Loucy (cell line): ENCODE data around the gene B4GALNT4.
A peak's percentile ranks its signal among the peaks of the same experiment; 100 is the strongest.

Source experiments
- H2AFZ ChIP-seq: fragments of 200-600 bp; sonication (generic); 2 replicates; pipeline ENCODE4 v1.6.0; 2016; ENCODE audit warnings: antibody characterized with exemption, mild to moderate bottlenecking, low read length, moderate library complexity
- H3F3A ChIP-seq: fragments of 200-600 bp; 2 replicates; pipeline ENCODE4 v1.6.0; 2016; ENCODE audit warnings: antibody characterized with exemption, low read depth, mild to moderate bottlenecking
- H3K27me3 ChIP-seq: fragments of 200-600 bp; sonication (generic); 2 replicates; pipeline ENCODE4 v1.6.1; 2014; ENCODE audit warnings: low read length, mild to moderate bottlenecking; ENCODE audit not compliant: insufficient read depth, poor library complexity, severe bottlenecking
- H3K36me3 ChIP-seq: fragments of 200-600 bp; sonication (generic); 2 replicates; pipeline ENCODE4 v1.6.1; 2016; ENCODE audit warnings: low read length; ENCODE audit not compliant: insufficient read depth
- H3K4me1 ChIP-seq: fragments of 200-600 bp; sonication (generic); 2 replicates; pipeline ENCODE4 v1.5.1; 2014; ENCODE audit warnings: low read length, mild to moderate bottlenecking; ENCODE audit not compliant: insufficient read depth, poor library complexity, severe bottlenecking
- H3K4me2 ChIP-seq: fragments of 200-600 bp; sonication (generic); 2 replicates; pipeline ENCODE4 v1.6.0; 2014; ENCODE audit warnings: antibody characterized with exemption, low read length, low read depth, mild to moderate bottlenecking; ENCODE audit not compliant: poor library complexity, severe bottlenecking
- H3K4me3 ChIP-seq: fragments of 200-600 bp; sonication (generic); 2 replicates; pipeline ENCODE4 v1.5.1; 2014; ENCODE audit warnings: low read length, mild to moderate bottlenecking, mixed read lengths; ENCODE audit not compliant: poor library complexity, severe bottlenecking
- H3K79me2 ChIP-seq: fragments of 200-600 bp; sonication (generic); 2 replicates; pipeline ENCODE4 v1.6.1; 2014; ENCODE audit warnings: low read length; ENCODE audit not compliant: insufficient read depth
- H3K9ac ChIP-seq: fragments of 200-600 bp; sonication (generic); 2 replicates; pipeline ENCODE4 v1.6.0; 2014; ENCODE audit warnings: mild to moderate bottlenecking, low read depth, low read length, moderate library complexity; ENCODE audit not compliant: poor library complexity, severe bottlenecking
- H3K9me2 ChIP-seq: fragments of 200-600 bp; sonication (generic); replicated peaks from 2 replicates; pipeline ENCODE4 v1.6.1; 2016; ENCODE audit warnings: low read depth, low read length, mixed read lengths
- H3K9me3 ChIP-seq: fragments of 200-600 bp; sonication (generic); 2 replicates; pipeline ENCODE4 v1.6.1; 2014; ENCODE audit warnings: mild to moderate bottlenecking, antibody characterized with exemption, low read length, low read depth; ENCODE audit not compliant: insufficient read depth
- H4K20me1 ChIP-seq: fragments of 200-600 bp; sonication (generic); 2 replicates; pipeline ENCODE4 v1.6.0; 2014; ENCODE audit warnings: antibody characterized with exemption, low read length, mild to moderate bottlenecking; ENCODE audit not compliant: insufficient read depth, poor library complexity, severe bottlenecking
- EZH2phosphoT487 ChIP-seq: fragments of 200-600 bp; IDR thresholded peaks from 2 replicates; pipeline ENCODE4 v1.6.1; 2018; ENCODE audit warnings: antibody characterized with exemption, mild to moderate bottlenecking, moderate library complexity, borderline replicate concordance
- TF ChIP-seq, protein P1 (sequence below): fragments of 200-600 bp; sonication (generic); conservative IDR thresholded peaks from 2 replicates; pipeline ENCODE4 v1.5.1; 2014; ENCODE audit warnings: mild to moderate bottlenecking, antibody characterized with exemption, low read length

B4GALNT4 gene

DNA sequence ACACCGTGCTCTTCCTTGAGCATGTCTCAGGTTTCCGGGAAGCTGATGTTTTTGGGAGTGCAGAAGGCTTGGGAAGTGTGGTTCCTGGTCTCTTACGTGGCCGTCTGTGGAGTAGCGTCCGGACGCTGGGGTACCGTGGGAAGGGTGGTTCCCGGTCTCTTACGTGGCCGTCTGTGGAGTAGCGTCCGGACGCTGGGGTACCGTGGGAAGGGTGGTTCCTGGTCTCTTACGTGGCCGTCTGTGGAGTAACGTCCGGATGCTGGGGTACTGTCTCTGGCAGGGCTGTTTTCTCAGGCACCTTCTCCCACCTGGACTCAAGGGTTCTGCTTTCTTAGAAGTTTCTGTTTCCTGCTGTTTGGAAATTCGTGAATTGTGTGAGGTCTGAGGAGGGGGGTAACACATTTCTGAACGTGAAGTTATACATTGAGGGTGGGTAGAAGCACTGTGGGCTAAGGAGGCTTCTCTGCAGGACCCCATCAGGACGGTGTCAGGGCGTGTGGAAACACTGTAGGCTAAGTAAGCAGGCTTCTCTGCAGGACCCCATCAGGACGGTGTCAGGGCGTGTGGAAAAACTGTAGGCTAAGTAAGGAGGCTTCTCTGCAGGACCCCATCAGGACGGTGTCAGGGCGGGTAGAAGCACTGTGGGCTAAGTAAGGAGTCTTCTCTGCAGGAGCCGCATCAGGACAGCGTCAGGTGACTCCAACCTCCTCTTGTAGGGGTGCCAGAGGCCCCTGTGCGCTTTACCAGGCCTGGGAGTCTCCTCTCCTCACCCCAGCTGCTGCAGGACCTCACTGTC lies 43.3 kb upstream of the B4GALNT4 start:
- Histone ChIP-seq H3K27me3 (no peaks in the 10 kb centered on the region), H3F3A (peaks cover 31% of the 10 kb centered on the region), H3K4me1 (peaks cover 68% of the 10 kb centered on the region), H3K9me3 (no peaks in the 10 kb centered on the region), H3K9ac (peak overlapping the region; percentile 87), H3K4me2 (peak overlapping the region; percentile 85), H2AFZ (no peak overlapping the region), H3K36me3 (no peaks in the 10 kb centered on the region), H4K20me1 (no peaks in the 10 kb centered on the region), H3K4me3 (peak overlapping the region; percentile 68), H3K9me2 (no peaks in the 10 kb centered on the region), H3K79me2 (peaks cover 41% of the 10 kb centered on the region)
- no peak for TF ChIP-seq EZH2phosphoT487
- TF ChIP-seq, protein P1, sequence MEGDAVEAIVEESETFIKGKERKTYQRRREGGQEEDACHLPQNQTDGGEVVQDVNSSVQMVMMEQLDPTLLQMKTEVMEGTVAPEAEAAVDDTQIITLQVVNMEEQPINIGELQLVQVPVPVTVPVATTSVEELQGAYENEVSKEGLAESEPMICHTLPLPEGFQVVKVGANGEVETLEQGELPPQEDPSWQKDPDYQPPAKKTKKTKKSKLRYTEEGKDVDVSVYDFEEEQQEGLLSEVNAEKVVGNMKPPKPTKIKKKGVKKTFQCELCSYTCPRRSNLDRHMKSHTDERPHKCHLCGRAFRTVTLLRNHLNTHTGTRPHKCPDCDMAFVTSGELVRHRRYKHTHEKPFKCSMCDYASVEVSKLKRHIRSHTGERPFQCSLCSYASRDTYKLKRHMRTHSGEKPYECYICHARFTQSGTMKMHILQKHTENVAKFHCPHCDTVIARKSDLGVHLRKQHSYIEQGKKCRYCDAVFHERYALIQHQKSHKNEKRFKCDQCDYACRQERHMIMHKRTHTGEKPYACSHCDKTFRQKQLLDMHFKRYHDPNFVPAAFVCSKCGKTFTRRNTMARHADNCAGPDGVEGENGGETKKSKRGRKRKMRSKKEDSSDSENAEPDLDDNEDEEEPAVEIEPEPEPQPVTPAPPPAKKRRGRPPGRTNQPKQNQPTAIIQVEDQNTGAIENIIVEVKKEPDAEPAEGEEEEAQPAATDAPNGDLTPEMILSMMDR: no peak

DNA sequence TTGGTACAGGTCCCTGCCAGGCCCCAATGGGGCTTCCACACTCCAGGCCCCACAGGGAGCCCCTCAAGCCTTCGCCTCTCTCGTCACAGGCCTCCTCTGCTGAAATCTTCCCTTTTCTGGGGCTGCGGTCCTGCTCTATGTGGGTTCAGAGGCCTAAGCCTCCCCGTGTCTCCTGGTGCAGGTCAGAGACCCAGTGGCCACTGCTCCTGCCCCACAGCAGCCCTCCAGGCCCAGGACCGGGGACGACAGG lies 42.8 kb upstream of the B4GALNT4 start:
- H3K79me2 ChIP-seq: peaks cover 42% of the 10 kb centered on the region
- no peaks in the 10 kb centered on the region for H3K27me3 ChIP-seq
- TF ChIP-seq, protein P1: no peak
- TF ChIP-seq EZH2phosphoT487: no peak
- H3K4me3 ChIP-seq: peak overlapping the region; percentile 68
- peak overlapping the region; percentile 87 for H3K9ac ChIP-seq
- H2AFZ ChIP-seq: no peak overlapping the region
- peaks cover 35% of the 10 kb centered on the region for H3F3A ChIP-seq
- no peaks in the 10 kb centered on the region for H3K9me3 ChIP-seq
- H3K36me3 ChIP-seq: no peaks in the 10 kb centered on the region
- H3K9me2 ChIP-seq: no peaks in the 10 kb centered on the region
- no peaks in the 10 kb centered on the region for H4K20me1 ChIP-seq
- H3K4me1 ChIP-seq: peaks cover 69% of the 10 kb centered on the region
- H3K4me2 ChIP-seq: peak overlapping the region; percentile 85

GRCh38 chr11:326842-327580 lies 42.3 kb upstream of the B4GALNT4 start:
- Histone ChIP-seq H3K9me2 (no peaks in the 10 kb centered on the region), H3K9me3 (no peaks in the 10 kb centered on the region), H3K79me2 (peaks cover 47% of the 10 kb centered on the region), H4K20me1 (no peaks in the 10 kb centered on the region), H3K9ac (peak overlapping the region; percentile 87), H2AFZ (no peak overlapping the region), H3K27me3 (no peaks in the 10 kb centered on the region), H3F3A (peaks cover 40% of the 10 kb centered on the region), H3K4me3 (peak overlapping the region; percentile 68), H3K4me1 (peaks cover 74% of the 10 kb centered on the region), H3K4me2 (peak overlapping the region; percentile 85), H3K36me3 (no peaks in the 10 kb centered on the region)
- no peak for TF ChIP-seq EZH2phosphoT487
- TF ChIP-seq, protein P1: no peak
